Measurements from ENCODE around the gene TMPRSS2.

DNA sequence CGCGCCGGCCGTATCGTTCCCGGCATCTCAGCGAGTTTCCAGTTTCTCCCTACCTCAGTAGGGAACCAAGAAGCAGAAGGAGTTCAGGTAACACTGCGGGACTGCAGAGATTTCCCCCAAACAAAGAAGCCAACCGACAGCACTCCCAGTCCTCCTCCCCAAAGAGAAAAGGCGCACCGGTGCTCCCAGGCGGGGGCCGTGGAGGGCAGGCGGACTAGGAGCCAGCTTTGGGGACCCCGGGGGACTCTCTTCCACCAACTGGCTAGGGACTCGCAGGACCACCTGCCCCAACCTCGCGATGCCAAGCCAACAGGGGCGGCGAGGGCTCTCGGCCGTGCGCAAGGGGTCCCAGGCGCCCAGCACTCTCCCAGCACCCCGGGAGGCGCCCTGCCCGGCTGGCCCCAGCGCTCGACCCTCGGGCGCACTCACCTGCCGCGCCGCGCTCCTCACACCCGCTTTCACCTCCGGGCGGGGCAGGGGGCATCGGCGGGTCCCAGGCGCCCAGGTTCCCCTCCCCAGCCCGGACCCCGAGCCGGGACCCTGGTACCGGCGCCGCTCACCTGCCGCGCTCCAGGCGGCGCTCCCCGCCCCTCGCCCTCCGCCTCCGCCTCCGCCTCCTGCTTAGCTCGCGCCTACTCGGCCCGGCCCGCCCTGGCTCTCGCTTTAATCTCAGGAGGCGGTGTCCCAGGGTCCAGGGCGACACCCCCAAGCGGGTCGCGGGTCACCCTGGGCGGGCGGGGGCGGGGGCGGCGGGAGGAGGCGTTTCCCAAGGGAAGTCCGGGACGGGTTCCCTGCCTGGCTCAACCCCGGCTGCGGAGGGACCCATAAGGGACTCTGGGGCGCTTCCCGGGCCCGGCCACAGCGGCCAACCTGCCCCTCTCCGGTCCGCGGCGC, at the start of gene TMPRSS2:
- TF ChIP-seq CTCF (IDR thresholded peaks at IDR 0.05) (no peak), POLR2A (IDR thresholded peaks at IDR 0.05) (no peak)

Data from adrenal gland (tissue), 5 donors.